Tibial artery (tissue), 4 donors: ENCODE measurements around the gene CDC42SE2.

Experiments used
- DNase-seq, 2 donors: peaks; one replicate each; pipeline ENCODE4 v3.0.0-alpha.2; 2019
- H3K27ac ChIP-seq, 2 donors: fragments of 200-600 bp; sonication (generic) in 1 of 2; 1 replicate in 1 of 2; 2 replicates in 1 of 2; pipeline ENCODE4 v1.5.1; 2018 to 2019; ENCODE audit warnings: mild to moderate bottlenecking in 1 of 2
- H3K27me3 ChIP-seq, 2 donors: fragments of 200-600 bp; sonication (generic) in 1 of 2; one replicate each; pipeline versions ENCODE4 v1.5.1 to v1.6.0; 2016 to 2019
- H3K36me3 ChIP-seq, 3 donors: fragments of 200-600 bp; sonication (generic) in 2 of 3; one replicate each; pipeline ENCODE4 v1.5.1; 2016 to 2019; ENCODE audit warnings: mild to moderate bottlenecking in 2 of 3
- H3K4me1 ChIP-seq, 4 donors: fragments of 200-600 bp; sonication (generic) in 2 of 4; 1 replicate in 3 of 4; 2 replicates in 1 of 4; pipeline ENCODE4 v1.5.1; 2016 to 2019
- H3K4me3 ChIP-seq, 2 donors: fragments of 200-600 bp; sonication (generic) in 1 of 2; 1 replicate in 1 of 2; 2 replicates in 1 of 2; pipeline ENCODE4 v1.5.1; 2018 to 2019; ENCODE audit warnings: mild to moderate bottlenecking in 2 of 2
- H3K9me3 ChIP-seq, 3 donors: fragments of 200-600 bp; sonication (generic) in 1 of 3; one replicate each; pipeline ENCODE4 v1.5.1; 2016 to 2019
- intact Hi-C: fragments of 100-400 bp; cut with DNase I; formaldehyde crosslinking; loops from one replicate; pipeline ENCODE4 v1.15.0; 2023; ENCODE audit warnings: low total_unique reads
- TF ChIP-seq, protein P1 (sequence below), 2 experiments: fragments of 200-600 bp in 1 of 2; fragments of 450-650 bp in 1 of 2; IDR thresholded peaks; one replicate each; pipeline ENCODE4 v1.5.1; 2017 to 2019; ENCODE audit warnings: antibody characterized with exemption in 2 of 2, mild to moderate bottlenecking in 1 of 2, moderate library complexity in 1 of 2

Gene CDC42SE2

DNA sequence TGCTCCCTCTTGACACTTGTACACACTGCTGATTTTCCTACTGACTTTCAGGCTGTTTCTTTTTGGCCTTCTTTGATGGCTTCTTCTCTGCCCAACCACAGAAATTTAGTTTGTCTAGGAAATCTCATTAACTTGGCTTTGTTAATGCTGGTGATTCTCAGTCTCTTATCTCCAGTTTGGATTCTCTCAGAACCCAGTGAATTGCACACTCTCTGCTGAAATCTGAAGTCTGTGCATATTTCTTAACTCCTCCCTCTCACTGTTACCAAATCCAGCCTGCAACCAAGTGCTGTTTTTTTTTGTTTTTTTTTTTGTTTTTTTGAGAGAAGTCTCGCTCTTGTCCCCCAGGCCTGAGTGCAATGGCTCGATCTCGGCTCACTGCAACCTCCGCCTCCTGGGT lies 117.2 kb downstream of the CDC42SE2 start:
- no peak for DNase-seq
- TF ChIP-seq, protein P1, sequence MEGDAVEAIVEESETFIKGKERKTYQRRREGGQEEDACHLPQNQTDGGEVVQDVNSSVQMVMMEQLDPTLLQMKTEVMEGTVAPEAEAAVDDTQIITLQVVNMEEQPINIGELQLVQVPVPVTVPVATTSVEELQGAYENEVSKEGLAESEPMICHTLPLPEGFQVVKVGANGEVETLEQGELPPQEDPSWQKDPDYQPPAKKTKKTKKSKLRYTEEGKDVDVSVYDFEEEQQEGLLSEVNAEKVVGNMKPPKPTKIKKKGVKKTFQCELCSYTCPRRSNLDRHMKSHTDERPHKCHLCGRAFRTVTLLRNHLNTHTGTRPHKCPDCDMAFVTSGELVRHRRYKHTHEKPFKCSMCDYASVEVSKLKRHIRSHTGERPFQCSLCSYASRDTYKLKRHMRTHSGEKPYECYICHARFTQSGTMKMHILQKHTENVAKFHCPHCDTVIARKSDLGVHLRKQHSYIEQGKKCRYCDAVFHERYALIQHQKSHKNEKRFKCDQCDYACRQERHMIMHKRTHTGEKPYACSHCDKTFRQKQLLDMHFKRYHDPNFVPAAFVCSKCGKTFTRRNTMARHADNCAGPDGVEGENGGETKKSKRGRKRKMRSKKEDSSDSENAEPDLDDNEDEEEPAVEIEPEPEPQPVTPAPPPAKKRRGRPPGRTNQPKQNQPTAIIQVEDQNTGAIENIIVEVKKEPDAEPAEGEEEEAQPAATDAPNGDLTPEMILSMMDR (IDR thresholded peaks at IDR 0.05) = no peak
- H3K27ac ChIP-seq = no peak overlapping the region
- H3K4me1 ChIP-seq = peaks cover 0 to 29% (median 3%) of the 10 kb centered on the region in 4 donors
- peaks cover 0 to 2% (median 0%) of the 10 kb centered on the region in 3 donors for H3K36me3 ChIP-seq
- intact Hi-C loops = loop anchor here (10.0 kb wide), 1 partner anchor 116 kb away; the partner anchor contains the start of gene CDC42SE2
- H3K9me3 ChIP-seq = no peaks in the 10 kb centered on the region
- no peaks in the 10 kb centered on the region for H3K27me3 ChIP-seq
- H3K4me3 ChIP-seq = no peak overlapping the region

DNA sequence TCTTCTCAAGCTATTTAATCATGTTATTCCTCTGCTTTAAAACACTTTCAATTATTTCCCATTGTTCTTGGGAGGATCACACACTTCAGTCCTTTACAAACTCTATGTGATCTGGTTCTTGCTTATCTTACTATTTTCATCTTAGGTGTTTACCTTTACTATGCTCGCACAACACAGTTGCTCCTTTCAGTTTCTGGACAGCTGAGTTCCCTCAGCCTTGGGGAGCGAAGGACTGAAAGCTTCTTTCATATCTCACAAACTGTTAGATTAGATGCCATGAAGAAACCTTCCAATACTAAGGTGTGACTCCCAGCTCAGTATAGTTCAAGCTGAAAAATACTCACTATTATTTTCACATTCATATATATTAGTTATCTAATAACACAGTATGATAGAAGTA lies 117.9 kb downstream of the CDC42SE2 start:
- Histone ChIP-seq H3K36me3 (peaks cover 0 to 6% (median 0%) of the 10 kb centered on the region in 3 donors), H3K27ac (no peak overlapping the region), H3K27me3 (no peaks in the 10 kb centered on the region), H3K4me1 (peaks cover 0 to 29% (median 3%) of the 10 kb centered on the region in 4 donors), H3K9me3 (no peaks in the 10 kb centered on the region), H3K4me3 (no peak overlapping the region)
- intact Hi-C loops = loop anchor here (10.0 kb wide), 1 partner anchor 117 kb away; the partner anchor contains the start of gene CDC42SE2
- DNase-seq = no peak
- TF ChIP-seq, protein P1 (IDR thresholded peaks at IDR 0.05) = no peak

DNA sequence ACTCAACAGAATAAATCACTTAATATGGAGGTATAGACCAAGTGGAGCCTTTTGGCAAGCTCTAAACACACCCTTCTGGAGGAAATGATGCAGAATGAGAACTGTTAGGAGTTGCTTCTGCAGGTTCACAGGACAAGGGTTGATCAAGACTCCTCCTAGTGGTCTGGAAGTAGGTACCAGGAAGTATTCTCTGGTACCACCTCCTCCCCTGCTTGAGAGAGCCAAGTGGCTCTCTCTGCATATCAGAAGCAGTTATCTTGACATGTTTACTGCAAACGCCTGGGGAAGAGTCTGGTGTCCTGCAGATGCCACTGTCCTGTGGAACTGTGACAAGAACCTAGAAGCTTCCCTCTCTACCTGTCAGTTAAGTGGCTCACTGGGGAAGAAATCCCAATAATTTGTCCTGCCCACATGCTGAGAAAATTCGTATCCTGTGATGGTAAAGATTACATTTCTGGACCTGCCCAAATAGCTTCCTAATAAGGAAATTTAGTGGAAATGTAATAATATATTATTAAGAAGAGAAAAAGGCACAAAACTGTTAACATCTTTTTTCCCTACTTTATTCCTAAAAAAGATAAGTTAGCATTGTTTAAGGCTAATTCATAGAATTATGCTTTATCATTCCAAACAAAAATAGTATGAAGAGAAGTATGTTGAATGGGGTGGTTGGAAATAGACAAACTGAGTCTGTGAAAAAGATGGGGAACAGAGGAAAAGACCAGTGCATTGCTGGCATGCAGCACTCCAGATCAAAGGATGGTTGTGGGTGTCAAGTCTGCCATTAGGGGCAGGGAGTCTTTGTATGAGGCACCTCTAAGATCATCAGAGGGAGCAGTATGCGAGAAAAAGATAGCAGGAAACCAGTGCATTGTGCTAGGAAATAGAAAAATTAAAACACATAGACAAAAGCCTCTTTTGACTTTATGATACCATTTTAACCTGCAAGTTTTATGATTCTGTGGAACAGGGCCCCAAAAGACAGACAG lies 118.8 kb downstream of the CDC42SE2 start:
- TF ChIP-seq, protein P1 (IDR thresholded peaks at IDR 0.05) = no peak
- intact Hi-C loops = loop anchor here (10.0 kb wide), 1 partner anchor 118 kb away; the partner anchor contains the start of gene CDC42SE2
- peaks cover 0 to 29% (median 3%) of the 10 kb centered on the region in 4 donors for H3K4me1 ChIP-seq
- H3K9me3 ChIP-seq = no peaks in the 10 kb centered on the region
- H3K4me3 ChIP-seq = no peak overlapping the region
- peaks cover 0 to 6% (median 2%) of the 10 kb centered on the region in 3 donors for H3K36me3 ChIP-seq
- DNase-seq = no peak
- no peak overlapping the region for H3K27ac ChIP-seq
- H3K27me3 ChIP-seq = no peaks in the 10 kb centered on the region

DNA sequence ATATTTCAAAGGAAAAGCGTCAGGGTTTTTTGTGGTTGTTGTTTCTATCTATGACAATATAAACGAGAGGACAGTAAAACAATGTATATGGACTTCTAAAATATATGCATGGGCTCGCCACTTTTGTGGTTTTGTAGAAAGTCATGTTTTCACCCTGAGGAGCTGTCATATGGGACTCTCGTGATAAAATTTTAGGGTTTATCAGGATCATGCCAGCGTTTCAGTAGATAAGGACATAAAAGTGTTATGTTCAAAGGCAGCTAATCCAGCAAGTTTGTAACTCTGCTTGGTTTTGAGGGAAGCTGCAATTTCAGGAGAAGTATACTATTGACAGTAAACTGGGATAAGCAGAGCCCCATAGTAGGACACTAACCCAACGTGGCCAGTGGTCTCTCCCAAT lies 120.3 kb downstream of the CDC42SE2 start:
- peaks cover 0 to 19% (median 3%) of the 10 kb centered on the region in 4 donors for H3K4me1 ChIP-seq
- H3K27me3 ChIP-seq = no peaks in the 10 kb centered on the region
- TF ChIP-seq, protein P1 (IDR thresholded peaks at IDR 0.05) = no peak
- H3K9me3 ChIP-seq = no peaks in the 10 kb centered on the region
- H3K36me3 ChIP-seq = peaks cover 0 to 11% (median 5%) of the 10 kb centered on the region in 3 donors
- H3K4me3 ChIP-seq = no peak overlapping the region
- DNase-seq = no peak
- no peak overlapping the region for H3K27ac ChIP-seq
- intact Hi-C loops = loop anchor here (10.0 kb wide), 1 partner anchor 119 kb away; the partner anchor contains the start of gene CDC42SE2

DNA sequence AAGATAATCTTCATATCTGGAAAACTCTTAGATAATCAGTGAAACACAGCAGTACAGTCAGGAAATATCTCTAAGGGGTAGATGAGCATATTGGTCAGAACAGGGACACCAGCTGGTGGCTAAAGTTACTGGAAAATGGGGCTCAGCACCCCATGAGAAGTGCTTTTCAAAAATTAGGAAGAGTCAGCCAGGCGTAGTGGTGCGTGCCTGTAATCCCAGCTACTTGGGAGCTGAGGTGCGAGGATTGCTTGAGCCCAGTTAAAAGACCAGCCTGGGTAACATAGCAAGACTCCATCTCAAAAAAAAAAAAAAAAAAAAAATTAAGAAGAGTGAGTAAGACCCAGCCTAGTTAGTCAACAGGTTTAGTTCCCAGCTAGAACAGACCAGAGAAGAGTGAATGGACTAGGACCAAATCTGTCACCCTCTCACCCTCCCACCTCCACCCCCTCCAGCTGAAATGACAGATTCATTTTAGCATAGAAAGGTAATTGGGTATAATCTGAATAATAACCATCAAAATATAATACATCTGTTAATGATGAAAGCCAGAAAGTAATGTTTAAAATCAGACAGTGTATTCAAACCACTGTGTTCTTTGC lies 120.9 kb downstream of the CDC42SE2 start:
- H3K9me3 ChIP-seq = no peaks in the 10 kb centered on the region
- H3K27me3 ChIP-seq = no peaks in the 10 kb centered on the region
- H3K27ac ChIP-seq = no peak overlapping the region
- TF ChIP-seq, protein P1 (IDR thresholded peaks at IDR 0.05) = no peak
- no peak for DNase-seq
- intact Hi-C loops = loop anchor here (10.0 kb wide), 1 partner anchor 120 kb away; the partner anchor contains the start of gene CDC42SE2
- peaks cover 0 to 18% (median 3%) of the 10 kb centered on the region in 4 donors for H3K4me1 ChIP-seq
- H3K36me3 ChIP-seq = peaks cover 0 to 11% (median 5%) of the 10 kb centered on the region in 3 donors
- no peak overlapping the region for H3K4me3 ChIP-seq
